Measurements from ENCODE around the gene HOXC11. TPM values are rescaled to one million over a fixed set of nuclear protein-coding genes. Genes with fewer than 3 reads are reported as not detected.

HOXC11 gene
- total RNA-seq, 5 donors from 2014 or later (not counting 1 experiment from before 2014, with no cell fraction given) = not detected

DNA sequence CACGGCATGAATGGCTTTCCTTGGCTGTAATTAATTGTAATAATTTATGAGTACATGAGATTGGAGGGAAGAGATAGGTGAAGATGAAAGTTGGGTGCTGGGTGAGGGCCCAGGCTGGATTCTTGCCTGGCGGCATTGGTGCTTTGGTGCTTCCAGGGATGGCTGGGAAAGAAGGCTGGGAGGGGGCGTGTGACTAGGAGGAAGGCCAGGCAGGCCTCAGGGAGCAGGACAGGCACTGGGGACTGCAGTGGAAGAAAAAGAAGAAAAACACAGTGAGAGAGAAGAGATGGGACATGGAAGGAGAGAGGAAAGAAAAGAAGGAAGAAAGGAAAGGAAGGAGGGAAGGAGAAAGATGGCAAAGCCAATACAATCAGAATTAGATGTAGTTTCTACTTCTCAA, 30.7 kb downstream of the HOXC11 start:
- Mint-ChIP-seq H3K36me3 (no peaks in the 10 kb centered on the region), H3K27me3 (peaks cover 72 to 94% of the 10 kb centered on the region in 2 donors), H3K4me1 (peaks cover 16 to 25% (median 18%) of the 10 kb centered on the region in 3 donors), H3K27ac (no peak overlapping the region), H3K9me3 (no peaks in the 10 kb centered on the region), H3K4me3 (no peak overlapping the region)
- no peak overlapping the region for H3K4me3 ChIP-seq (ENCODE audit: control insufficient read depth in 1 of 2, extremely low read depth in 1 of 2, low read length in 1 of 2)
- peaks cover 3 to 35% of the 10 kb centered on the region in 2 experiments for H3K4me1 ChIP-seq (ENCODE audit: control insufficient read depth in 1 of 2, extremely low read depth in 1 of 2, insufficient read depth in 2 of 2, low read length in 2 of 2)
- 36% methylated on average over 1 of the region's 3 CpGs for WGBS (ENCODE audit: insufficient coverage)
- ATAC-seq (replicated peaks in 1 of 4) (no peak), DNase-seq (no peak)
- CTCF ChIA-PET = interaction anchor here in 1 of 2 donors (0.6 to 0.9 kb wide), 2 partner anchors 189 to 213 kb away, joined by 3 to 5 read pairs; no protein-coding TSS in a partner anchor
- H3K36me3 ChIP-seq (ENCODE audit: control insufficient read depth in 2 of 2, extremely low read depth in 1 of 2, insufficient read depth in 1 of 2, low read length in 1 of 2) = no peaks in the 10 kb centered on the region
- POLR2A ChIA-PET = no interaction called here
- no peak overlapping the region for H3K27ac ChIP-seq (ENCODE audit: low read length)
- H3K27me3 ChIP-seq (replicated peaks in 1 of 2; ENCODE audit: control insufficient read depth in 2 of 2, extremely low read depth in 1 of 2, insufficient read depth in 2 of 2, low read length in 1 of 2) = peaks cover 14 to 98% of the 10 kb centered on the region in 2 experiments
- H3K9me3 ChIP-seq = no peaks in the 10 kb centered on the region

DNA sequence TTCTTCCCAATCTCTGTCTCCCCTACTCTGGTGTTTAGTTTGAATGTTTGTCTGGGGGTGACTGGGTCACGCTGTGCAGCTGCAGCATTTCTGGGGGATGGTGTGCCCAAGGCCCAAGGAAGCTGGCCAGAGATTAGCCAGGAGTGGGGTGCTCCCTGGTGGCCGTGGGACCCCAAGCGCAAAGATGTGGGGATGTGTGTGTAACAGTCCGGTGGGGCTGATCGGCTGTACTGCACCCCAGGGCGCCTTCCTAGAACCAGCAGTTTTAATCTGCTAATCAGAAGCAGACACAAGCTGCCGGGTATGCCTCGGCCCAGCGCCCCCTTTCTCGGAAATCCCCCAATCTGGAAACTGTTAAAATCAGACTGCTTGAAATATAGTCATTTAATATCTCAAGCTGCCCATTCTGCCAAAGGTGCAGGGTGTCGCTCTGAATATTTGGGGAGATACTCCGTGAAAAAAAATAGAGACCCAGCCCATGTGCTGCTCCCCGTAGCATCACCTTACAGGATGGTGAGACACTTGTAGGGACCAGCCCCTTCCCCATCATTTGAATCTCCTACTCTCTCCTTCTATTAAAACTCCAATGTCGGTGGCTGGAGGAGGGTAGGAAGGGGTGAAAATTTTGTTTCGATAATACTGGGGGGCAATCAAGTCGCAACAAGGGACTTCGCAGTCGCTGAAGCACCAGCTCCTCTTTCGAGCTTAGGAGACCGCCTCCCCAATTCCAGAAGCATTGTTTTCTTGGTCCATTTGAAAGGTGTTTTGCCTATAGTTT, 31.3 kb downstream of the HOXC11 start:
- H3K4me1 Mint-ChIP-seq = peaks cover 18 to 29% (median 19%) of the 10 kb centered on the region in 3 donors
- no peak overlapping the region for H3K4me3 ChIP-seq (ENCODE audit: control insufficient read depth in 1 of 2, extremely low read depth in 1 of 2, low read length in 1 of 2)
- H3K27ac Mint-ChIP-seq = peak overlapping the region in 1 of 2 donors; percentile 41
- WGBS (ENCODE audit: insufficient coverage) = 43% methylated on average over 4 of the region's 20 CpGs
- H3K4me3 Mint-ChIP-seq = no peak overlapping the region
- ATAC-seq (replicated peaks in 1 of 4) (no peak), DNase-seq (no peak)
- H3K4me1 ChIP-seq (ENCODE audit: control insufficient read depth in 1 of 2, extremely low read depth in 1 of 2, insufficient read depth in 2 of 2, low read length in 2 of 2) = peaks cover 3 to 39% of the 10 kb centered on the region in 2 experiments
- POLR2A ChIA-PET = no interaction called here
- H3K27ac ChIP-seq (ENCODE audit: low read length) = no peak overlapping the region
- H3K27me3 ChIP-seq (replicated peaks in 1 of 2; ENCODE audit: control insufficient read depth in 2 of 2, extremely low read depth in 1 of 2, insufficient read depth in 2 of 2, low read length in 1 of 2) = peaks cover 14 to 98% of the 10 kb centered on the region in 2 experiments
- H3K36me3 ChIP-seq (ENCODE audit: control insufficient read depth in 2 of 2, extremely low read depth in 1 of 2, insufficient read depth in 1 of 2, low read length in 1 of 2) = no peaks in the 10 kb centered on the region
- CTCF ChIA-PET = interaction anchor here in 1 of 2 donors (0.6 to 0.9 kb wide), 2 partner anchors 188 to 212 kb away, joined by 3 to 5 read pairs; no protein-coding TSS in a partner anchor
- H3K9me3 ChIP-seq = no peaks in the 10 kb centered on the region
- H3K36me3 Mint-ChIP-seq = no peaks in the 10 kb centered on the region
- peaks cover 71 to 93% of the 10 kb centered on the region in 2 donors for H3K27me3 Mint-ChIP-seq
- no peaks in the 10 kb centered on the region for H3K9me3 Mint-ChIP-seq

DNA sequence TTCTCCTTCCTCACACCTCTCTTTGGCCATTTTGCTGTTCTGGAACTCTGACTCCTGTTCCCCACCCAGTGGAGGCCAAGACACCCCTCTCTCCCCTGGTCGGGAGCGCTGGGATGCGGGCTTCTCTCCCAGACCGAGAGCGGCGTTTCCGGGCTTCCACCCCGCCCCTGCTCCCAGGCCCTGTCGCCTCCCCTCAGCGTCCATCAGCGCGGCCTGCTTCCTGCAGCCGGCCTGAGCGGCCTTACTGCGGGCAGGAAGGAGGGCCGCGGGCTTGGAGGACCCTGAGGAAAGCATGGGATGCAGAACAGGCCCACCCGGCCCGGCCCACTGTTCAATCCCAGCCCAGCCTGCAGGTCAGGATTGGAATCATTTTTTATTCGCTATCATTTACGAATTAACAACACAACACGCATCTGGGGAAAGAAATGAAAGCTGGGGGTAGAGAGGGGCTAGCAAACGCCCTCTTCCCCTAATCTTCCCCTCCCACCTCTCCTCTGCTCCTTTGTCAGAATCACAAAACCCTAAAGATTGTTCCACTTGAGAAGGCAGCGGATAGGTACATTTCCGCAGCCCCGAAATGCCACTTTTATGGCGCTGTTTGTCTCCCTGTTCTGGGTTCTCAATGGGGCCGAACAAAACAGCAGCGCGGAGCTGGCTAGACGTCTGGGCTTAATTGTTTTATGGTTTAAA, 32.1 kb downstream of the HOXC11 start:
- H3K27me3 ChIP-seq (replicated peaks in 1 of 2; ENCODE audit: control insufficient read depth in 2 of 2, extremely low read depth in 1 of 2, insufficient read depth in 2 of 2, low read length in 1 of 2) = peaks cover 14 to 98% of the 10 kb centered on the region in 2 experiments
- CTCF ChIA-PET = interaction anchor here (1.0 to 4.4 kb wide), 5 partner anchors 186 to 211 kb away, joined by 3 to 30 read pairs (median 5); no protein-coding TSS in a partner anchor
- H3K9me3 ChIP-seq = no peaks in the 10 kb centered on the region
- H3K27ac ChIP-seq (ENCODE audit: low read length) = no peak overlapping the region
- no peak overlapping the region for H3K4me3 ChIP-seq (ENCODE audit: control insufficient read depth in 1 of 2, extremely low read depth in 1 of 2, low read length in 1 of 2)
- H3K4me1 Mint-ChIP-seq = peaks cover 21 to 30% (median 26%) of the 10 kb centered on the region in 3 donors
- H3K4me3 Mint-ChIP-seq = peak overlapping the region in 1 of 3 donors; percentile 89
- H3K9me3 Mint-ChIP-seq = no peaks in the 10 kb centered on the region
- H3K27me3 Mint-ChIP-seq = peaks cover 73 to 94% of the 10 kb centered on the region in 2 donors
- DNase-seq = no peak
- H3K36me3 ChIP-seq (ENCODE audit: control insufficient read depth in 2 of 2, extremely low read depth in 1 of 2, insufficient read depth in 1 of 2, low read length in 1 of 2) = no peaks in the 10 kb centered on the region
- H3K4me1 ChIP-seq (ENCODE audit: control insufficient read depth in 1 of 2, extremely low read depth in 1 of 2, insufficient read depth in 2 of 2, low read length in 2 of 2) = peaks cover 2 to 40% of the 10 kb centered on the region in 2 experiments
- no peaks in the 10 kb centered on the region for H3K36me3 Mint-ChIP-seq
- H3K27ac Mint-ChIP-seq = no peak overlapping the region
- ATAC-seq (replicated peaks in 1 of 4) = no peak
- WGBS (ENCODE audit: insufficient coverage) = 11% methylated on average over 25 of the region's 31 CpGs
- POLR2A ChIA-PET = no interaction called here

DNA sequence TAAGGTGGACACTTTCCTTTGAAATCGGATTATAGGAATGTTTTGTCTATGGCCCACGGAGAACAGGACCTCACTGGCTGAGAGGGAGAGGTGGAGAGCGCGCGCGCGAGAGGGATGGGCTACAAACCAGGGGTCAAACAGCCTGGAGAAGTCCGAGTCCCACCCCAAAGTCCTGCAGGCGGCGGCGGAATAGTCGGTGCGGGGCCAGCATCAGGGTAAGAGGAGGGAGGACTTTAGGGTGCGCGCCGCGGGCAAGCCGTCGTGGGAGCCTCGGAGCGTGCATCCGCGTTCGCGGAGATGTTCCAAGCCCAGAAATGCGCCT, 32.6 kb downstream of the HOXC11 start:
- no peak for DNase-seq
- ChIA-PET POLR2A (no interaction called here), CTCF (interaction anchor here (0.5 to 4.4 kb wide), 13 partner anchors 44 to 211 kb away, joined by 3 to 41 read pairs (median 4); no protein-coding TSS in a partner anchor)
- H3K9me3 ChIP-seq = no peaks in the 10 kb centered on the region
- H3K36me3 Mint-ChIP-seq = no peaks in the 10 kb centered on the region
- peaks cover 78 to 94% of the 10 kb centered on the region in 2 donors for H3K27me3 Mint-ChIP-seq
- H3K27me3 ChIP-seq (replicated peaks in 1 of 2; ENCODE audit: control insufficient read depth in 2 of 2, extremely low read depth in 1 of 2, insufficient read depth in 2 of 2, low read length in 1 of 2) = peaks cover 14 to 99% of the 10 kb centered on the region in 2 experiments
- H3K27ac Mint-ChIP-seq = no peak overlapping the region
- H3K36me3 ChIP-seq (ENCODE audit: control insufficient read depth in 2 of 2, extremely low read depth in 1 of 2, insufficient read depth in 1 of 2, low read length in 1 of 2) = no peaks in the 10 kb centered on the region
- H3K4me3 ChIP-seq (ENCODE audit: control insufficient read depth in 1 of 2, extremely low read depth in 1 of 2, low read length in 1 of 2) = no peak overlapping the region
- H3K4me3 Mint-ChIP-seq = peak overlapping the region in 1 of 3 donors; percentile 89
- ATAC-seq (replicated peaks in 1 of 4) = no peak
- peaks cover 0 to 35% of the 10 kb centered on the region in 2 experiments for H3K4me1 ChIP-seq (ENCODE audit: control insufficient read depth in 1 of 2, extremely low read depth in 1 of 2, insufficient read depth in 2 of 2, low read length in 2 of 2)
- peaks cover 20 to 30% (median 28%) of the 10 kb centered on the region in 3 donors for H3K4me1 Mint-ChIP-seq
- H3K27ac ChIP-seq (ENCODE audit: low read length) = no peak overlapping the region
- H3K9me3 Mint-ChIP-seq = no peaks in the 10 kb centered on the region
- 9% methylated on average over 21 of the region's 26 CpGs for WGBS (ENCODE audit: insufficient coverage)

DNA sequence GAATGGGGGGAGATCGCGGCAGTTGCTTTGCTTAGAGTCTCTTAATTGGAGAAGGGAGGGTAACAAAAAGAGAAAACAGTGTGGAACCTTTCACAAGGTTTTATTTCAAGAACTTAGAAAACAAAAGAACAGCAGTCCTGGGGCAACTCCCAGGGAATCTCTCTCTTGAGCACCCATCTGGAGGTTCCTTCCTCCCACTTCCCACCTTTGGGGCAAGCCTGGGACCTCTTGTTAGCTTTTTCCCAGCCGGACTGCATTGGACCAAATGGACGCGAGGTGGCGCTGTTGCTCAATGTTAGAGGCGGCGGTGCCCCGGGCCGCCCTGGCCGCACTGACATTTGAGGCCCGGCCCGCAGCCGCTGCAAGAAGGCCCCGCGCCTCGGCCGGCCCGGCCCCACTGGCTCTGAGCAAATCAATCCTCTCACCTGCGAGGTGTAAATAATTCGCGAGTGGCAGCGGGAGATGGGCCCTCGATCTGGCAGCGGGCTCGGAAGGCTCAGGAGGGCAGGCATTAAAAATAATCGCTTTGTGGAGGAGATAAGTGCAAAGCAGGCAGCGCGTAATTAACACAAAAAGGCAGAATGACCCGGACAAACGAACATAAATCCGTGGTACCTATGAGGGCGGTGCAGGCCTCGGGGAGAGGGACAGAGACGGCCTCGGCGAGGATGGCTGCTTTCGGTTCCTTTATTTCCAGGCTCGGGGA, 33.1 kb downstream of the HOXC11 start:
- Mint-ChIP-seq H3K27ac (peak overlapping the region in 1 of 2 donors; percentile 43), H3K36me3 (no peaks in the 10 kb centered on the region), H3K4me3 (peak overlapping the region; percentile 68 to 89 (median 71)), H3K27me3 (peaks cover 79 to 93% of the 10 kb centered on the region in 2 donors), H3K4me1 (peaks cover 23 to 32% (median 30%) of the 10 kb centered on the region in 3 donors), H3K9me3 (no peaks in the 10 kb centered on the region)
- POLR2A ChIA-PET = no interaction called here
- Histone ChIP-seq H3K9me3 (no peaks in the 10 kb centered on the region), H3K27me3 (replicated peaks in 1 of 2; ENCODE audit: control insufficient read depth in 2 of 2, extremely low read depth in 1 of 2, insufficient read depth in 2 of 2, low read length in 1 of 2) (peaks cover 13 to 99% of the 10 kb centered on the region in 2 experiments), H3K36me3 (ENCODE audit: control insufficient read depth in 2 of 2, extremely low read depth in 1 of 2, insufficient read depth in 1 of 2, low read length in 1 of 2) (no peaks in the 10 kb centered on the region), H3K4me3 (ENCODE audit: control insufficient read depth in 1 of 2, extremely low read depth in 1 of 2, low read length in 1 of 2) (peak overlapping the region; percentile 43 to 73), H3K27ac (ENCODE audit: low read length) (no peak overlapping the region), H3K4me1 (ENCODE audit: control insufficient read depth in 1 of 2, extremely low read depth in 1 of 2, insufficient read depth in 2 of 2, low read length in 2 of 2) (peaks cover 0 to 34% of the 10 kb centered on the region in 2 experiments)
- peak; percentile 74 to 82 (median 78) for ATAC-seq (replicated peaks in 1 of 4)
- DNase-seq = peak; percentile 42 to 92 (median 77)
- CTCF ChIA-PET = interaction anchor here (0.5 to 4.4 kb wide), 14 partner anchors 44 to 210 kb away, joined by 3 to 41 read pairs (median 4); no protein-coding TSS in a partner anchor
- 5% methylated on average over 37 of the region's 39 CpGs for WGBS (ENCODE audit: insufficient coverage)

All from T-cell (primary cell).